Fibroblast of villous mesenchyme (primary cell): ENCODE measurements around the gene PPP4R4. TPM values are rescaled to one million over a fixed set of nuclear protein-coding genes. Genes with fewer than 3 reads are reported as not detected.

Experiments
- DNase-seq: peaks from one replicate; pipeline ENCODE4 v3.0.0-alpha.2; 2010; ENCODE audit warnings: low read depth
- H3K4me3 ChIP-seq: 2 replicates; pipeline ENCODE4 v1.5.1; 2011; ENCODE audit warnings: low read depth, mild to moderate bottlenecking, low read length
- total RNA-seq: library from RNA; depleted of rRNA; stranded (reverse); fragments of >200 nt; gene quantifications from 2 replicates; pipeline ENCODE4 v1.2.3, GENCODE V29; 2012
- TF ChIP-seq, protein P1 (sequence below): IDR thresholded peaks from 2 replicates; pipeline ENCODE4 v1.5.1; 2012; ENCODE audit warnings: low read depth, mild to moderate bottlenecking, low read length; ENCODE audit not compliant: insufficient read depth

Gene PPP4R4
- total RNA-seq, 1 donor: 0.43 TPM

DNA sequence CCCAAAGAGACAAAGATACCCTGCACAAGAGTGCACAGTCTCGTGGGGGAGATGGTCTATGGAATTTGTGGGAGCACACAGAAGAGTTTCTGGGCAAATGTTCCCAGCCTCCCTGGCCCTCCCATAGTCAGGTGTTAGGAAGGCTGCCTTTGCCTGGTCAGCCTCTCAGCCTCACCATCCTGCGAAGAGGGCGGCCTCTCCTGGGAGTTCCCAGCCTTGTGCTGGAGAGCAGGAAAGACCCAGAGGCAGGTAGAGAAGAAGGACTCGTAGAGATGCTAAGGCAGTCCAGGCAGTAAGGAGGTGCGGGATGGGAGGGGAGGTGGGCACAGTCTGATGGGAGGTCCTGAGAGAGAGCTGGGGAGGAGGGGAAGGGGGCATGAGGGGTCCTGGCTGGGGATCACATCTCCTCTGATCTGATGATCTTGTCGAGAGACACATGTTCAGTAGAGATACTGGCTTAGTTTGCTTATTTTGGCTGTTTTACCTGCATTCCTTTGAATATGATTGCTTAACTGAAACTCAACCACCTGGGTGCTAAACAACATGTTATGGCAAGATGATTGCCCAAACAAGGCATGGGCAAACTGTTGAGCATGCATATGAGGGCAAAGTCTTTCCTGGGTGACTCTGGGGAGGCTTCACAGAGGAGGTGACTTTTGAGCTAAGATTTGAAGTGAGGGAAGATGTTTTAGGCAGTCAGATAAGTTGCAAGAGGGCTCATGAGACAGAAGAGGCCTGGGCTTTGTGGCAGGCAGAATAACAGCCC, 138.5 kb downstream of the PPP4R4 start:
- no peak overlapping the region for H3K4me3 ChIP-seq
- no peak for DNase-seq
- TF ChIP-seq, protein P1, sequence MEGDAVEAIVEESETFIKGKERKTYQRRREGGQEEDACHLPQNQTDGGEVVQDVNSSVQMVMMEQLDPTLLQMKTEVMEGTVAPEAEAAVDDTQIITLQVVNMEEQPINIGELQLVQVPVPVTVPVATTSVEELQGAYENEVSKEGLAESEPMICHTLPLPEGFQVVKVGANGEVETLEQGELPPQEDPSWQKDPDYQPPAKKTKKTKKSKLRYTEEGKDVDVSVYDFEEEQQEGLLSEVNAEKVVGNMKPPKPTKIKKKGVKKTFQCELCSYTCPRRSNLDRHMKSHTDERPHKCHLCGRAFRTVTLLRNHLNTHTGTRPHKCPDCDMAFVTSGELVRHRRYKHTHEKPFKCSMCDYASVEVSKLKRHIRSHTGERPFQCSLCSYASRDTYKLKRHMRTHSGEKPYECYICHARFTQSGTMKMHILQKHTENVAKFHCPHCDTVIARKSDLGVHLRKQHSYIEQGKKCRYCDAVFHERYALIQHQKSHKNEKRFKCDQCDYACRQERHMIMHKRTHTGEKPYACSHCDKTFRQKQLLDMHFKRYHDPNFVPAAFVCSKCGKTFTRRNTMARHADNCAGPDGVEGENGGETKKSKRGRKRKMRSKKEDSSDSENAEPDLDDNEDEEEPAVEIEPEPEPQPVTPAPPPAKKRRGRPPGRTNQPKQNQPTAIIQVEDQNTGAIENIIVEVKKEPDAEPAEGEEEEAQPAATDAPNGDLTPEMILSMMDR: no peak

DNA sequence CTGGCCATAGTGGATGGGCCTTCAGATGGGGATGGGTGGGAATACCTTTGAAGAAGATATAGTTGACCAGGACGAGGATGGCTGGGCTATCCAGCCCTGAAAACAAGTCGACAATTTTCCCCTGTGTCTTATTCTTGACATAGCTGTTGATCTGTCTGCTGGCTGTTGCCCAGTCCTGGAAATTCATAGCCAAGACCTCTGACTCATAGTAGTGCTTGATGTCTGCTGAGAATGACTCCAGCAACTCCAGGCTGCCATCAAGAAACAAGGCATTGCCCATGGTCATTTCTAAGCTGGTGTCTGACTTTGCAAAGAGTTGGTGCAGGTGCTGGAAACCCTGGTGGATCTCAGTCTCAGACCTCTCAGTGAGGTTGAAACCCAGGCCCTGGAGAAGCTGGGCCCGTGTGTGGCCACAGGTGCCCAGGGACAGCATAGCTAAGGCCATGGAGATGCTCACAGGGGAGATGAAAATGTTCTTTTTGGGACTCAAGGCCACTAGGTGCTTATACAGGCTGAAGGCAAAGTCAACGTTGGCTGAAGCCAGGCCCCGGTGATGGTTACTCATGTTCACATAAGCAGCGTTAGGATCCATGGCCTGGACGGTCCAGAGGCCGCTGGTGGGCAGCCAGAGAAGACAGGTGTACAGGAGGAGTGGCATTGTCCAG, 140.0 kb downstream of the PPP4R4 start:
- TF ChIP-seq, protein P1: no peak
- H3K4me3 ChIP-seq: no peak overlapping the region
- DNase-seq: no peak

DNA sequence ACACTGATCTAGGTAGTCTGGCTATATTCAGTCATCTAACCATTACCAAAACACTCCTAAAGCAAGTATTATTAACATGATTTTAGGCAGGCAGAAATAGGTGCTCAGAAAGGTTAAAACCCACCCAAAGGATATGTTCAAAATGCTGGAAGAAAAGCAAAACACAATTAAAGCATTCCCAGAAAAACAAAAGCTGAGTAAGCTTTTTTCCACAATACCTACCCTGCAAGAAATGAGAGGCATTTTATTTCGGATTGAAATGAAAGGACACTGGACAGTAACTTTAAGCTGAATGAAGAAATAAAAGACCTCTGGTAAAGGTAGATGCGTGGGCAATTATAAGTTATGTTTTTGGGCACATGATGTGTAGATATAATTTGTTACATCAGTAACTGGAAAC, 140.8 kb downstream of the PPP4R4 start:
- no peak for DNase-seq
- H3K4me3 ChIP-seq: no peak overlapping the region
- TF ChIP-seq, protein P1: no peak

DNA sequence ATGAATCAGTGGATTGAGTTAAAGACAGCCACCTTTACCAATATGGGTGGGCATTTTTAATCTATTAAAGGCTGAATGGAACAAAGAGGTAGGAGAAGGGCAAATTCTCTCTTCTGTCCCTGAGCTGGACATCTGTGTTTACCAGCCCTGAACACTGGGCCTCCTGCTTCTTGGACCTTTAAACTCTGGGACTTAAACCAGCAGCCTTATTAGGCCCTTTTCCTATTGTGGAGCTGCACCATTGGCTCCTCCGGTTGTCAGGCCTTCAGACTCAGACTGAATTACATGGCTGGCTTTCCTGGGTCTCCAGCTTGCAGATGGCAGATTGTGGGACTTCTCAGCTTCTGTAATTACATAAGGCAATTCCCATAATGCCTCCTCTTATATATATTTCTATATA, 142.6 kb downstream of the PPP4R4 start:
- TF ChIP-seq, protein P1: no peak
- no peak for DNase-seq
- no peak overlapping the region for H3K4me3 ChIP-seq

DNA sequence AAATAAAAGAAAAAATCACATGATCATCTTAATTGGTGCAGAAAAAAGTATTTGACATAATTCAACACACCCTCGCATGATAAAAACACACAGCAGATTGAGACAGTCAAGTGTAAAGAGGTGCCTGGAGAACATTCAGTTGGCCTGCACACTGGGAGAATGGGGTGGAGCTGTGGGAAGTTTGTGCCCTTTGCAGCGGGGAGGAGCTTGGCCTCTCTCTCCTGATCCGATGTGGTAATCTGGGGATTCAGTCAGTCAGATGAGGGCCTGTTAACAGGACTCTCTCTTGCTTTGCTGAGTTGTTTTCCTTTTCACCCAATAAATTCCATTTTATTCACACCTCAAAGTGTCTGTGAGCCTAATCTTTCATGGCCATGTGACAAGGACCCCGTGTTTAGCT, 143.1 kb downstream of the PPP4R4 start:
- no peak overlapping the region for H3K4me3 ChIP-seq
- TF ChIP-seq, protein P1: no peak
- DNase-seq: peak; percentile 25

DNA sequence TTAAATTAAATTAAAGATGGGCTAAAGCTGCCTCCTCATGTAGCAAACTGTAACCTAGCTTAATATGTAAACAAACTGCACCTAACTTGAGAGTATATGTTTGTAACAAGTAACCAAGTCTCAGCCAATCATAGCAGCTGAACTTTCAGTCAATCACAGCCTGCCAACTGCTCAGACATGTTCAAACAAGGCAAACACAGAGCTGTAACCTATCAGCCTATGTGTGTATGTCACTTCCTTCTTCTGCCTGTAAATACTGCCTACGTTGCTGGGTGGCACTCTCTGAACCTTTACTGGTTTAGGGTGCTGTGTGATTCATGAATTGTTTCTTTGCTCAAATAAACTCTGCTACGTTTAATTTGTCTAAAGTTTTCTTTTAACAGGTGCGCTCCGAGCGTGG, 146.1 kb downstream of the PPP4R4 start:
- H3K4me3 ChIP-seq: no peak overlapping the region
- TF ChIP-seq, protein P1: no peak
- no peak for DNase-seq
